Measurements from ENCODE around the gene STRA6. TPM values are rescaled to one million over a fixed set of nuclear protein-coding genes. Genes with fewer than 3 reads are reported as not detected.

Gene STRA6
- total RNA-seq, 1 experiment from 2014 or later = 0.54 TPM

DNA sequence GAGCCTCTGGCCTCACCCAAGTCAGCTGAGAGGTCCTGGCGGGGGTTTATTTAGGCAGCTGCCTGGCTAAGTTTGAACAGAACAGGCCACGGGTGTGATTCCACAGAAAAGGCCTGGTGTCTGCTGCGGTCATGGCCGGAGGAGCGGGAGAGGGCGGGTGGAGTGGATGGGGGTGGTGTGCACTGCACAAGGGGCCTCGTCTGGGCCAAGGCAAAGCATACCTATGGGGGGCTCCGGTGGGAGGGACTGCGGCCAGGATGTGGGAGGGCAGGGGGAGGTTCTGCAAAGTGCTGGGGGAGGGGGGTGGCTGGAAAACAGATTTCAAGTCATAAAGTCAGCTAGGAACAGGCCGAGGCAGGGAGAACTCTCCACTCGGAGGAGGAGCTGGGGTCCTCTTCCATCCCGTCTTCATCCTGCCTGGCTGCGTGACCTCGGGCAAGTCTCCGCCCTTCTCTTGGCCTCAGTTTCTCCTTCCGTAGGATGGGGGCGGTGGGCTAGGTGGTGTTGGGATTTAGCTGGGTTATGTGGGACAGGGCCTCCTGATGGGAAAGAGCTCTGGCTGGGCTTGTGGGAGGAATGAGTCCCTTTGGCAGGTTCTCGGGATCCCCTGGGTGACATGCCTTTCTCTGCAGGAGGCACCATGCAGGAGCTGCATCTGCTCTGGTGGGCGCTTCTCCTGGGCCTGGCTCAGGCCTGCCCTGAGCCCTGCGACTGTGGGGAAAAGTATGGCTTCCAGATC is 28.2 kb downstream of the STRA6 start:
- BruUV-seq (replicated peaks) = no TSS peak
- Histone ChIP-seq H3K9me3 (ENCODE audit: control insufficient read depth in 1 of 2, insufficient read depth in 1 of 2, low read depth in 1 of 2, low read length in 2 of 2) (no peaks in the 10 kb centered on the region), H3K27ac (ENCODE audit: low read depth, low read length) (no peak overlapping the region), H3K4me1 (ENCODE audit: control insufficient read depth in 1 of 2, insufficient read depth in 2 of 2, low read length in 2 of 2) (peaks cover 3 to 12% of the 10 kb centered on the region in 2 experiments; a peak in 3 of 4 replicates), H3K79me2 (ENCODE audit: insufficient read depth, low read length) (no peaks in the 10 kb centered on the region), H3K27me3 (ENCODE audit: insufficient read depth, low read length) (peaks cover 4% of the 10 kb centered on the region; the same call in 1 of the 2 replicates), H3K4me3 (replicated peaks in 1 of 2; ENCODE audit: low read depth in 1 of 2, low read length in 2 of 2) (no peak overlapping the region), H3K9me2 (ENCODE audit: insufficient read depth) (no peaks in the 10 kb centered on the region), H2AFZ (ENCODE audit: low read depth, low read length, poor library complexity, severe bottlenecking) (no peak overlapping the region), H3K9ac (ENCODE audit: low read length) (no peak overlapping the region), H3K4me2 (ENCODE audit: low read length) (no peak overlapping the region), H4K20me1 (ENCODE audit: insufficient read depth) (no peaks in the 10 kb centered on the region), H3K36me3 (ENCODE audit: control insufficient read depth in 1 of 2, insufficient read depth in 2 of 2, low read length in 2 of 2) (no peaks in the 10 kb centered on the region)
- no peak for TF ChIP-seq EZH2phosphoT487 (IDR thresholded peaks at IDR 0.05; ENCODE audit: borderline replicate concordance)
- DNase-seq (ENCODE audit: low read depth, low spot score) = no peak
- POLR2A ChIA-PET = interaction anchor here (0.6 kb wide), 1 partner anchor 1945 kb away, joined by 4 read pairs; no protein-coding TSS in a partner anchor
- ATAC-seq = no peak
- RAD21 ChIA-PET (ENCODE audit: low non-redundant PET in 1 of 2, low total read pairs in 2 of 2, uncharacterized antibody in 2 of 2, unreplicated experiment in 2 of 2) = no interaction called here
- intact Hi-C loops (cut with micrococcal nuclease) = no loop called here
- CTCF ChIA-PET = no interaction called here

- ChIA-PET POLR2A (interaction anchor here (0.6 kb wide), 1 partner anchor 1944 kb away, joined by 4 read pairs; no protein-coding TSS in a partner anchor), CTCF (no interaction called here), RAD21 (ENCODE audit: low non-redundant PET in 1 of 2, low total read pairs in 2 of 2, uncharacterized antibody in 2 of 2, unreplicated experiment in 2 of 2) (no interaction called here)
- Histone ChIP-seq H3K4me2 (ENCODE audit: low read length) (no peak within 1 kb of the TSS), H3K27me3 (ENCODE audit: insufficient read depth, low read length) (peaks cover 4% of the 10 kb centered on the region; the same call in 1 of the 2 replicates), H3K9ac (ENCODE audit: low read length) (no peak within 1 kb of the TSS), H3K9me2 (ENCODE audit: insufficient read depth) (no peaks in the 10 kb centered on the region), H4K20me1 (ENCODE audit: insufficient read depth) (no peaks in the 10 kb centered on the region), H2AFZ (ENCODE audit: low read depth, low read length, poor library complexity, severe bottlenecking) (no peak within 1 kb of the TSS), H3K9me3 (ENCODE audit: control insufficient read depth in 1 of 2, insufficient read depth in 1 of 2, low read depth in 1 of 2, low read length in 2 of 2) (no peaks in the 10 kb centered on the region), H3K79me2 (ENCODE audit: insufficient read depth, low read length) (no peaks in the 10 kb centered on the region), H3K4me1 (ENCODE audit: control insufficient read depth in 1 of 2, insufficient read depth in 2 of 2, low read length in 2 of 2) (peaks cover 0 to 4% of the 10 kb centered on the region in 2 experiments; a peak in 3 of 4 replicates), H3K36me3 (ENCODE audit: control insufficient read depth in 1 of 2, insufficient read depth in 2 of 2, low read length in 2 of 2) (no peaks in the 10 kb centered on the region), H3K27ac (ENCODE audit: low read depth, low read length) (no peak within 1 kb of the TSS), H3K4me3 (replicated peaks in 1 of 2; ENCODE audit: low read depth in 1 of 2, low read length in 2 of 2) (no peak within 1 kb of the TSS)
- ATAC-seq (no peak), DNase-seq (ENCODE audit: low read depth, low spot score) (no peak)
- no TSS peak for BruUV-seq (replicated peaks)
- intact Hi-C loops (cut with micrococcal nuclease) = no loop called here
- TF ChIP-seq TCF7L2 (IDR thresholded peaks at IDR 0.05; ENCODE audit: borderline replicate concordance, extremely low read depth, insufficient read depth, insufficient read length) = no peak
Measured at GRCh38 chr15:74173380-74174218, 29.0 kb downstream of the STRA6 start, which contains the start of gene ISLR. TSS of gene ISLR (plus strand) at chr15:74173710. CDS start at chr15:74174859, 1,149 bp downstream.

Measured in HCT116 (cell line).